ENCODE results near the gene IL17F. TPM values are rescaled to one million over a fixed set of nuclear protein-coding genes. Genes with fewer than 3 reads are reported as not detected.

The IL17F gene
- total RNA-seq, 4 donors from 2014 or later, result not detected

GRCh38 chr6:52271852-52272460 is 27.7 kb upstream of the IL17F start:
- H3K4me1 ChIP-seq, result no peaks in the 10 kb centered on the region
- no peak for DNase-seq
- TF ChIP-seq CTCF (IDR thresholded peaks at IDR 0.05) (no peak), POLR2A (IDR thresholded peaks at IDR 0.05) (no peak)
- H3K36me3 ChIP-seq, result peaks cover 0 to 84% (median 4%) of the 10 kb centered on the region in 3 donors
- no peaks in the 10 kb centered on the region for H3K27me3 ChIP-seq
- no peaks in the 10 kb centered on the region for H3K9me3 ChIP-seq
- no peak overlapping the region for H3K27ac ChIP-seq
- H3K4me3 ChIP-seq, result no peak overlapping the region

DNA sequence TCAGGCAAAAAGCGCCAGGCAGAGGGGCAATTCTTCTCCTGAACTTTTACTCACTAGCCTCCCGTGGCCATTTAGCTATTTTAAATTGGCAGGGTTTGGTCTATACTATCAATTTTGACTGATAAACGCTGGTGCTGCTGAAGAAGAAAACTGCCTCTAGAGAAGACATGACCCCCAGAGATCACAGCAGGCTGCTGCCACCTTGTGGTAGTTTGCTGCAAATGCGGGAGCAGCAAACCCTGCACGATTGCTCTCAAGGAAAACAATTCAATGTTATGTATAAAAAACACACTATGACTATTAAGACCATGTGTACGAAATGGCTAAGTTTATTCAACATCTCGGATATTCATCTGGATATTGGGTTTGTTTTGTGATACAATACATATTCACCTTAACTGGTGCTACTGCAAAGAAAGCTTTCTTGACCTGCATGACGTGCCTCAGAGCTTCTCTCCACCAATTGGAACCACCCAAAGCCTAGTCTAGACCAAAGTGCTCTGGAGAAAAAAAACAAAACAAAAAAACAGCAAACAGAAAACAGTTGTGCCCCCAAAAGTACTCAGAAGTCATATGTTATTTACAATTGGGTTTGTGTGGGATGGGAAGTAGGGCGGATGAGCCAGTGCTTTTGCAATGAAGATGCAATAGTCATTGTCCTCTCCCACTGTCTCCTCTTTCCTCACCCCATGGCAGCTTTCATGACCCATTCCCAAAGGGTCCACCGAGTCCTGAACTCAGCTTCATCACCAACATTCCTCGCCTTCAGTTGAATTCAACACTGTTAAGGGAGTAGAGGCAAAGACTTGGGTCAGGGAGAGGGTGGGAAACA is 19.6 kb upstream of the IL17F start:
- DNase-seq, result peak; percentile 46 to 82 (median 71)
- TF ChIP-seq CTCF (IDR thresholded peaks at IDR 0.05), result peak; percentile 32 to 94 (median 82)
- no peak for TF ChIP-seq POLR2A (IDR thresholded peaks at IDR 0.05)
- no peak overlapping the region for H3K27ac ChIP-seq
- no peaks in the 10 kb centered on the region for H3K4me1 ChIP-seq
- no peaks in the 10 kb centered on the region for H3K9me3 ChIP-seq
- H3K4me3 ChIP-seq, result no peak overlapping the region
- H3K27me3 ChIP-seq, result no peaks in the 10 kb centered on the region
- peaks cover 0 to 49% (median 0%) of the 10 kb centered on the region in 3 donors for H3K36me3 ChIP-seq

GRCh38 chr6:52262620-52263344 is 18.5 kb upstream of the IL17F start:
- H3K4me3 ChIP-seq, result no peak overlapping the region
- TF ChIP-seq CTCF (IDR thresholded peaks at IDR 0.05) (no peak), POLR2A (IDR thresholded peaks at IDR 0.05) (no peak)
- peaks cover 0 to 37% (median 0%) of the 10 kb centered on the region in 3 donors for H3K36me3 ChIP-seq
- no peak for DNase-seq
- H3K27ac ChIP-seq, result no peak overlapping the region
- no peaks in the 10 kb centered on the region for H3K9me3 ChIP-seq
- no peaks in the 10 kb centered on the region for H3K4me1 ChIP-seq
- H3K27me3 ChIP-seq, result no peaks in the 10 kb centered on the region

DNA sequence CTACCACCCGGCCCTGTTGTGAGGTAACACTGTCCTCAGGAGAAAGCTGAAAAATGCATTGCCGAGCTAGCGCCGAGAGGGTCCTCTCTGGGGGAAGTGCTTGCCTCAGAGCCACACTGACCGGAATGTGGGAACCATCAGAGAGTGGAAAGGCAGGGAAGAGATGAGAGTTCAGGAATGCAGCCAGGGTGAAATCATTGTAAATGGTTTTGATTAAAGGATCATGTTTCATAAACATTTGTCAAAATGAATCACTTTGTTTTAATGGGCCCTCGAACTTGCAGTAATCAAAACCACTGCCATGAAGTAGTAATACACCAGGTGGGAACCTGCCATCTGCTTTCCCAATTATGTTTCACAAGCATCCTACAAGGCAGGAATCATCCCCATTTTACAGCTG is 16.9 kb upstream of the IL17F start:
- DNase-seq, result no peak

More for the DNA sequence above, 16.9 kb upstream of the IL17F start:
- no peak overlapping the region for H3K4me3 ChIP-seq
- H3K9me3 ChIP-seq, result no peaks in the 10 kb centered on the region
- TF ChIP-seq POLR2A (IDR thresholded peaks at IDR 0.05), result no peak
- no peak for TF ChIP-seq CTCF (IDR thresholded peaks at IDR 0.05)
- H3K27me3 ChIP-seq, result no peaks in the 10 kb centered on the region
- no peaks in the 10 kb centered on the region for H3K4me1 ChIP-seq
- no peak overlapping the region for H3K27ac ChIP-seq
- H3K36me3 ChIP-seq, result peaks cover 0 to 22% (median 0%) of the 10 kb centered on the region in 3 donors

All from Peyer's patch (tissue), 4 donors.